DMS53 (cell line): ENCODE results near the gene JPH4.

Source experiments
- DNase-seq: peaks from one replicate; lab custom pipeline; 2025; lab: John Stamatoyannopoulos, UW

JPH4 gene

DNA sequence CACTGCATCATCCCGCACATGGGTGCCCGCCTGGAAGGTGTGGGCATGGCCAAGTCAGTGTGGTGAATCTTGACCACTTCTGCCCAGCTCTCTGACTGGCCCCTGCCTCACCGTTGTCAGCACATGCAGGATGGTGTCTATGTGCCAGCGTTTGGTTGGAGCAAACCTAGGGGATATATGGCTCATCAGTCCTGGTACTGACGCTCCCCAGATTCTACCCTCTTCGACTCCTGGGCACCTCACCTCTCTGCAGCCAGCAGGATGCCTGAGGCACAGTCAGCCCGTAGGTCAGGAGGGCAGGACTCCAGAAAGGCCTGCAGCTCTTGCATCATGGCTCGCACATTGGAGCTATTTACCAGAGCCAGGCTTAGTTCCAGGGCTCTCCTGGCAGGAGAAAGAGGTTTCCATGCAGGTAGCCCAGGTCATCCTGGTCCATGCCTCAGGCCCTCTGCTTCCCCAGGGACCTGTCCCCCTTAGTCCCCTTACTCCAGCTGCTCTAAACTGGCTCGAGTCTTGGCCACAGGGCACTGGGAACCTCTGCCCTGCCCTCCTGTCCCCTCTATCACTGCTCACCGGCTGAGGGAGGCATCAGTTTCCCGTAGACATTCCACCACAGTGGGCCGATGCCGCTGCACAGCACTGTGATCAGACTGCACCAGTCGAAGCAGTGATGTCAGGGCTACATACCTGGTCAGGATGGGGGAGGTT lies 15.0 kb downstream of the JPH4 start:
- no peak for DNase-seq

DNA sequence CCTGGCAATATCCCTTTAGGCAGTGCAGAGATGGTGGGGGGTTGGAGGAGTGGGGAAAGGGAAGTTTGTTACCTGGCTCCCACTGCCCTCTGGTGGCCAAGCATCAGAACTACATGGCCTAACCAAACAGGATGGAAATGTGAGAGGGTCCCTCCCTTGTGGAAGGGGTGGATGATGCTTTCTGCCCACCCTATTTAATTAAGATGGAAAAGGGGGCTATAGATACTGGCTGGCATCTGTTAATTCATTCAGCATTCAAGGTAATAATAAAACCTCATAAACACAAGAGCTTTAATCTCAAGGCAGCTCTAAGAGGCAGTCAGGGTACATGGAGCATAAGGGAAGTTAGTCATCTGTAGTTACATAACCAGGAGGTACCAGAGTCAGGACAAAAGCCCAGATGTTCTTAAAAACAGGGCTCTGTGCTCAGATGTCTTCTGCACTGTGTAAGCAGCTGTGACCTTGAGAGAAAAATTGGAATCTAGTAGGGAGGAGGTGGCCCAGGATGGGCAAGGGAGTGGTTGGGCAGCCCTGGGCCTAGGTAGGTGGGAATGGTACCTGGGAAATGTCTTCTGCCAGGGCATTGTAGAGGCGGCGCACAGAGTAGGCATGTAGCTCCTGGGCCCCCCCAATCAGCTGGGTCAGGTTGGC lies 15.6 kb downstream of the JPH4 start:
- DNase-seq = peak; percentile 65

- DNase-seq = no peak
Observed at GRCh38 chr14:23561873-23562821, 16.4 kb downstream of the JPH4 start.

DNA sequence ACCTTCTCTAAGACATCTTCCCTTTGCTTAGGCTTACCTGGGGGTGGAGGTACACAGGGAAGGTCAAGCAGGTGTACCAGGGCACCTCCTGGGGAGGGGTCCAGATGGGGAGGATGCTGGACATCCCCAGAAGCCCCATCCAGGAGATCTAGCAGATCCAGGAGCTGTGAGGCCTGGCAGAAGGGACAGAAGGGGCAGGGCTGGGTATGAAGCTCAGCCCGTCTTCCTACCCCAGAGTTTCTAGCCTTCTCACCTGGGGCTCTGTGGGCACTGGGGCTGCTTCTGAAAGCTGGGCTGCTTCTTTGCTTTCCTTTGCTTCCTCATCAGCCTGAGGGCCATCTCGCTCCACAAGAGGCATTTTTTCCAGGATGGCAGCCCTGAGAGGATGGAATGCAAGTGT lies 17.3 kb downstream of the JPH4 start:
- DNase-seq = no peak

- no peak for DNase-seq
Observed at GRCh38 chr14:23559926-23560520, 18.6 kb downstream of the JPH4 start.

DNA sequence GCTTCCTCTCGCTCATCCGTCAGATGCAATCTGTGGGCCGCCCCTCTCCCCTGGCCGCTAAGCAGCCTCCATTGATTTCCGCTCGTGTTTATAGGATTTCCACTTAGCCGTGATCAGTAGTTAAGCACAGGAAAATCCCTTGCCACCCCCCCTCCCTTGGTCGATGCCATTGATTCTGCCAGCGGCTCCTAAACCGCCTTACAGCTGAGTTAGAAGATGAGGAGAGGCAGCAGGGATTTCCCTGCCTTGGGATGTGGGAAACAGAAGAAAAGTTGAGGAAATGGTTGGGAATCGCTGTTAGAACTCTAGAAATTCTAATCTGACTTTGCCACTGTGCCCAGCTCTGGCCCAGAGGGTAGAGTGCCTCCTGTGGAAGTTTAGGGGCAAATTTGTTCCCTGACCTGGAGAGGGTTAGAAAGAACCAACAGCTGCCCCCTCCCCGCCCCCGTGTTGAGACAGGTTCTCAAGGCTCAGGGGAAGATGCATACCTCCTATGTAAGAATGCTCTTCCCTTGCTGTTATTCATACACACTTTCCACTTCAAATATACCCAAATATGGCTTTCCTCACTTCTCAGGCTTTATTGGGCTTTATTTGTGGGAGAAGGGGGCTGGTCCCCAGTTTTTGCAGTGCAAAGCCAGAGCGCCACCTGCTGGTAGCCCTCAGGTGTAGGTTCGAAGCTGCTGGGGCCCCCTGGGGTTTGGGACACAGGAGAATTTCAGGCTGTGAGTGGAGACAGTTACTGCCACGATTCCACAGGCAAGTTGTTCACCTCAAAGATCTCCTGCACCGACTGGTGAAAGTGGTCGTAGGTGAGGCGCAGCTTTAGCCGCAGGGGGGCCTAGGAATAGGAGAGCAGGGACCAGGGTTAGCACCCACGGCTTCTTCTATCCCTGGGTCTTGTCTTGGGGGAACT lies 19.3 kb downstream of the JPH4 start:
- DNase-seq = peak; percentile 66

- no peak for DNase-seq
Observed at GRCh38 chr14:23558346-23559009, 20.1 kb downstream of the JPH4 start.

DNA sequence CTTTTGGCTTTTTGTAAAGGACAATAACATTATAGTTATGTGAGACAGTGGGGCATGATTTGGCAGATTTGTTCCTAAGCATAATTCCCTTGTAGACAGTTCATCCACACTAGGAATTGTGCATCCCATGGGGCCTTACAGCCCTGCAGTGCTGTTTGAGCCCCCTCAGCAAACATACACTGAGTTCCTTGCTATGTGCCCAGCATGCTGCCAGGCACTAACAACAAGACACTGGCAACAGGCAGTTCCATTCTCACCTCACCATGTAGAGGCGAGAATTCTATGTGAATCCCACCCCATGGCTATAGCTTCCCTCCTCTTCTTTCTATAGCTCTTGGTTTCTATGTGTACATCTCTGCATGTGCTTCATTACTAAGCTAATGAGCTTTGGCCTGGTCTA lies 20.6 kb downstream of the JPH4 start:
- DNase-seq = no peak

DNA sequence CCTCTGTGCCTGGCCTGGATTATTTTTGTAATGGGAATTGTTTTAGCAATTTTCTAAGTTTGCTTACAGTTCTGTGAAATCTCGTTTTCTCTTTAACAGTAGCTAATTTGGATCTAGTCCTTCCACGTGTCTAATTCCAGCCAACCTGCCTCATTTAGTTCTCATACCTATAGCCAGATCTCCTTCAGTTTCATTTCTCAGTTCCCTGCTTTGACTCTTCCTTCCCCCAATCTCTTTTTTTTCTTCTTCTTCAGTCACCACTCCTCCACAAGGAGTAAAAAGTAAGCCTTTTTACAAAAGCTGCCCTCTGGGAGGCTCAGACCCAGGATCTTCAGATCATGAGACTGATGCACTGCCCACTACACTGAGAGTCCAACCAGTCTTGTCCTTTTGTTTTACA lies 21.1 kb downstream of the JPH4 start:
- DNase-seq = no peak

- DNase-seq = peak; percentile 30
Observed at GRCh38 chr14:23556700-23557440, 21.7 kb downstream of the JPH4 start.

- DNase-seq = peak; percentile 93
Observed at GRCh38 chr14:23555882-23556699, 22.5 kb downstream of the JPH4 start, which contains the start of gene THTPA. THTPA (plus strand) TSS chr14:23556271; CDS start chr14:23556758, 487 bp downstream.

DNA sequence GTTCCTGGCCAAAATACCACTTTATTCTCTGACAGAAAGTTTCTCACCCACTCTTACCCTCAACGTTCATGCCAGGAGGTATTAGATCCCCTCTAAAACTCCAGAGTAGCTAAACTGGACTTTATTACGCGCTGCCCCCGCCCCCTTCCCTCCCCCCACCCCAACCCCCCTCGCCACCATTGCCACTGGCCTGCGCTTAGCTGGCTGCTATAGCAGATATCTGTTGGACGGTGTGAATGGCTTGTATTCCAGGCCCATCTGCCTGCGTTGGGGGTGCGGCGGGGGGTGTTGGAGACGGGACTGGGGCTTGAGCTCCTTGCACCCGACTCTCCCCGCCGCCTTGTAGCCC lies 23.1 kb downstream of the JPH4 start:
- DNase-seq = no peak

DNA sequence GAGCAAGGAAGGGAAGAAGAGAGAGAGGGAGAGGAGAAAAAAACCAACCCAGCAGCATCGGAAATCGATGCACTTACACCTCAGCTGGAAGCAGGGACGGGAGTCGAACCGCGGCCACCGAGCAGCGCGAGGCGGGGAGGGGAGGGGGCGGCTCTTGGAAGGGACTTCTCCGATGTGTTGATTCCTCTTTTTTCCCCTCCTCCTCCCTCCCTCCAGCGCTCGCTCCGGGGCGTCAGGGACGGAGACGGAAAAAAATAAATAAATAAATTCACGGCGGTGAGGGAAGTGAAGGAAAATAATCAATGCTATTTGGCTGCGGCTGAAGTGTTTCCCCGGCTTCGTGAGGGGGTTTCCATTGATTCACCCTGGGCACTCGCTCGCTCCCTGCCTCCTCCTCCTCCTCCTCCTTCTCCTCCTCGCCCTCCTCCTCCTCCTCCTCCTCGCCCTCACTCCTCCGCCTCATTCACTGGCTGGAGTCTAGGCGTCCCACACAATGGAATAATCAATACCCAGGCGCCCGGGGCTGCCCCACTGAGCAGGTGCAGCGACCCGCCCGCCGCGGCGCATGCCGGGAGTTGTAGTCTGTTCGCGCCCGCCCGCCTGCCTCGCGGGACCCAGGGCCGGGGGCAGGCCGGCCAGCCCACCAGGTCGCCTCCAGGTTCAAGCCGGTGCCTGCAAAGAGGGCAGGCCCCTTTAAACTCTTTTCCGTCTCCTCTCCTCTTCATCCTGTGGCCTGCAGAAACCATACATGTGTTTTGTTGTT lies 27.1 kb downstream of the JPH4 start, which contains the start of gene ZFHX2:
Gene ZFHX2, minus strand, starts transcription at position 500 of the 763 bp plus-strand sequence. CDS start 16,440 bp downstream, outside the sequence.
- peak; percentile 86 for DNase-seq

- DNase-seq = peak; percentile 67
Observed at GRCh38 chr14:23550812-23551265, 27.8 kb downstream of the JPH4 start.

GRCh38 chr14:23550131-23550811 lies 28.3 kb downstream of the JPH4 start:
- DNase-seq = no peak

GRCh38 chr14:23548351-23549318 lies 30.0 kb downstream of the JPH4 start:
- DNase-seq = peak; percentile 76
